Activated CD4-positive, alpha-beta T cell treated with anti-CD3 and anti-CD28 coated beads, Interleukin-2, amount 10 ng/mL, durations not matched to agents 24 days and 14 days (primary cell): Measurements from ENCODE around the gene STARD4. TPM values are rescaled to one million over a fixed set of nuclear protein-coding genes. Genes with fewer than 3 reads are reported as not detected.

Source experiments
- DNase-seq: peaks from one replicate; pipeline ENCODE4 v3.0.0; 2022
- H3K27ac Mint-ChIP-seq: one replicate; pipeline ENCODE4 v1.8.0; 2022; ENCODE audit warnings: mild to moderate bottlenecking, mixed read lengths
- H3K27me3 Mint-ChIP-seq: one replicate; pipeline ENCODE4 v1.8.0; 2022; ENCODE audit warnings: mixed read lengths
- H3K36me3 Mint-ChIP-seq: one replicate; pipeline ENCODE4 v1.8.0; 2022; ENCODE audit warnings: low read depth, mild to moderate bottlenecking, mixed read lengths
- H3K4me1 Mint-ChIP-seq: one replicate; pipeline ENCODE4 v1.8.0; 2021; ENCODE audit warnings: mixed read lengths
- H3K4me3 Mint-ChIP-seq: one replicate; pipeline ENCODE4 v1.8.0; 2022; ENCODE audit warnings: mild to moderate bottlenecking, moderate library complexity, mixed read lengths
- H3K9me3 Mint-ChIP-seq: one replicate; pipeline ENCODE4 v1.8.0; 2021; ENCODE audit warnings: mixed read lengths
- intact Hi-C: fragments of 100-400 bp; cut with micrococcal nuclease; formaldehyde crosslinking; loops from one replicate; pipeline ENCODE4 v1.15.1; 2023
- total RNA-seq: library from RNA; stranded (reverse); gene quantifications from 2 replicates; pipeline ENCODE4 v1.2.3, GENCODE V29; 2022

The STARD4 gene
- total RNA-seq, 1 donor from 2014 or later: 122 TPM

DNA sequence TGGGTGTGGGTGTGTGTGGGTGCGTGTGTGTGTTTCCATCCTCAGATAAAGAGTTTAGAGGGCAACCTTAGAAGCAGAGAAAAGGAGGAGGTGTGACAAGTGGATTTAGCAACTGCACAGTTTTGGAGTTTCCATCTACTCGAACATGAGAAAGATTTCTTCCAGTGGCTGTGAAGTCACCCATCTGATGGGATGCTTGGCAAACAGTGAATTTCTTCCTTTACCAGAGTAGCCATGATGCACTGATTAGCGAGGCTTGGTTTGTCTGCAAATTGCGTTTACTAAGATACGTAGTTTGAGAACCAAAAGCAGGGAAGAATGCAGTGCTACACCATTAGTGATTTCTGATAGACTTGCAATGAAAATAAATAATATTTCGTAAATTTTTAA, 791 bp upstream of the STARD4 start:
- Mint-ChIP-seq H3K4me3 (peak overlapping the region; percentile 99), H3K36me3 (peaks cover 25% of the 10 kb centered on the region), H3K9me3 (no peaks in the 10 kb centered on the region), H3K4me1 (peaks cover 51% of the 10 kb centered on the region), H3K27me3 (no peaks in the 10 kb centered on the region), H3K27ac (peak overlapping the region; percentile 99)
- intact Hi-C loops: loop anchor here (1.0 to 5.0 kb wide), 7 partner anchors 17 to 776 kb away; partner anchors contain the start of gene SLC25A46
- no peak for DNase-seq

GRCh38 chr5:111511831-111512374, 432 bp downstream of the STARD4 start:
- H3K4me3 Mint-ChIP-seq: peak overlapping the region; percentile 99
- no peaks in the 10 kb centered on the region for H3K9me3 Mint-ChIP-seq
- H3K4me1 Mint-ChIP-seq: peaks cover 55% of the 10 kb centered on the region
- no peak for DNase-seq
- peak overlapping the region; percentile 99 for H3K27ac Mint-ChIP-seq
- H3K36me3 Mint-ChIP-seq: peaks cover 34% of the 10 kb centered on the region
- no peaks in the 10 kb centered on the region for H3K27me3 Mint-ChIP-seq
- intact Hi-C loops: loop anchor here (1.0 to 5.0 kb wide), 9 partner anchors 39 to 775 kb away; partner anchors contain the start of genes NREP and SLC25A46

DNA sequence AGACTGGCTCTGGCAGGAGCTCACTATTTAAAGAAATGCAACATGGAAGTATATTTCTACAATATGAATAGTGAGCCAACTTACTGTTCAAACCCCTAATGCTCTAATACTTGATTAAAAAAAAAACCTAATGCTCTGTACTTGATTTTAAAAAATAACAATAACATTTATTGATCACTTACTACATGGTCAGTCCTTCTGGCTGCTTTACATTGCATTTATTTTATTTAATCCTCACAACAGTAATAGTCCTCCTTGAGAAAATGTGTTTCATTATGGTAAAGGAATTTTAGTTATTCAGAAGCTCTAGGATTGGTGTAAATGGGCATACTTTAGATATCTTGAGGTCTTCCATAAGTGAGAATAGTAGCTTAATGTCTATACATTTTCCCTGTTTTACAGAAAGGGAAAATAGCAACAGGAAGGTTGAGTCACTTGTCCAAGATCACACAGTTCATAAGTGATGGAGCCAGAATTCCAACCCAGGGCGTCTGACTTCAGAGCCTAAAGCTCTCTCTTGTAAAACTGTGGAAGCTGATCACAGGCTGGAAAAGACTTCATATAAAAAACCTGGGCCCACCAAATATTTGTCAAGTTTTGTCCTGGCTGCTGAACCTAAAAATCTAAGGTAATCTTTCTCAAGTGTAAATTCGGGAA, 1.0 kb downstream of the STARD4 start:
- peaks cover 38% of the 10 kb centered on the region for H3K36me3 Mint-ChIP-seq
- H3K4me1 Mint-ChIP-seq: peaks cover 52% of the 10 kb centered on the region

DNA sequence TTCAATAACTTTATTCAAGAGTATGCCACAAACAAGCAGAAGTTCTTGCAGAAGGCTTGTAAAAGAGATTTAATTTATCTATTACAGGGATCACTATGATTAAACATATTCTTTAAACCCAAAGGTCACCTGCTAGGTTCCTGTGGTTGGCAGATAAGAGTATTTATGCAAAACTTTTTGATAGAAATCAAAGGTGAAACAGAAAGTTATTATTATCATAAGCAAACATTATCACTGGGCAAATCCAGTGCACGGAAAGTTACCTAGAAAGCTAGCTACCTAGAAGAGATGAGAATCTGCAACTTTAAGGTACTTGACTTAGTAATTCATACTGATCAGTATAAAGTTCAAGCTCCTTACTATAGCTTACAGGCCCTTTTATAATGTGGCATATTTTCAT, 3.2 kb downstream of the STARD4 start:
- intact Hi-C loops: no loop called here
- H3K4me3 Mint-ChIP-seq: peak overlapping the region; percentile 99
- peak overlapping the region; percentile 17 for H3K27ac Mint-ChIP-seq
- no peaks in the 10 kb centered on the region for H3K27me3 Mint-ChIP-seq
- no peak for DNase-seq
- peaks cover 53% of the 10 kb centered on the region for H3K4me1 Mint-ChIP-seq
- H3K9me3 Mint-ChIP-seq: no peaks in the 10 kb centered on the region
- H3K36me3 Mint-ChIP-seq: peaks cover 50% of the 10 kb centered on the region

More for the DNA sequence above, 1.0 kb downstream of the STARD4 start:
- peak overlapping the region; percentile 99 for H3K4me3 Mint-ChIP-seq
- no peak for DNase-seq
- H3K9me3 Mint-ChIP-seq: no peaks in the 10 kb centered on the region
- no peaks in the 10 kb centered on the region for H3K27me3 Mint-ChIP-seq
- H3K27ac Mint-ChIP-seq: peak overlapping the region; percentile 99
- intact Hi-C loops: loop anchor here (5.0 kb wide), 3 partner anchors 354 to 774 kb away; partner anchors contain the start of gene SLC25A46

DNA sequence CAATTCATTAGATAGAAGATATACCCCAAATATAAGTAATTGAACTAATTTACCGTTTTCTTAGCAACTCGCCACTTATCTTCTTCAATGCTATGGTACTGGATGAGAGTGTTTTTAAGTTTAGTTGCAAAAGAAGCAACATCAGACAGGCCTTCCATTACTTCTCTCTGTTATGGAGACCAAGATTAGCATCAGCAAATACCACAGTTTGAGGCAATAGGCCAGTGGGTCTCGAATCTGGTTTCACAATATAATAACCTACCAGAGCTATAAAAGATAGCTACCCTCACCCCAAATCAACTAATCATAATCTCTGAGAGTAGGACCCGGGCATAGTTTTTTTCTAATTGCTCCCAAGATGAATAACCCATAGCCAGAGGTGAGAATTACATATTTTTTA, 5.1 kb downstream of the STARD4 start:
- no peaks in the 10 kb centered on the region for H3K27me3 Mint-ChIP-seq
- H3K9me3 Mint-ChIP-seq: no peaks in the 10 kb centered on the region
- no peak for DNase-seq
- peak overlapping the region; percentile 64 for H3K4me3 Mint-ChIP-seq
- peaks cover 56% of the 10 kb centered on the region for H3K36me3 Mint-ChIP-seq
- H3K27ac Mint-ChIP-seq: no peak overlapping the region
- intact Hi-C loops: no loop called here
- peaks cover 45% of the 10 kb centered on the region for H3K4me1 Mint-ChIP-seq

- Mint-ChIP-seq H3K4me1 (peaks cover 40% of the 10 kb centered on the region), H3K9me3 (no peaks in the 10 kb centered on the region), H3K27ac (no peak overlapping the region), H3K36me3 (peaks cover 56% of the 10 kb centered on the region), H3K4me3 (no peak overlapping the region), H3K27me3 (no peaks in the 10 kb centered on the region)
- DNase-seq: no peak
- intact Hi-C loops: no loop called here
Measured at GRCh38 chr5:111505096-111505495, 7.2 kb downstream of the STARD4 start.

DNA sequence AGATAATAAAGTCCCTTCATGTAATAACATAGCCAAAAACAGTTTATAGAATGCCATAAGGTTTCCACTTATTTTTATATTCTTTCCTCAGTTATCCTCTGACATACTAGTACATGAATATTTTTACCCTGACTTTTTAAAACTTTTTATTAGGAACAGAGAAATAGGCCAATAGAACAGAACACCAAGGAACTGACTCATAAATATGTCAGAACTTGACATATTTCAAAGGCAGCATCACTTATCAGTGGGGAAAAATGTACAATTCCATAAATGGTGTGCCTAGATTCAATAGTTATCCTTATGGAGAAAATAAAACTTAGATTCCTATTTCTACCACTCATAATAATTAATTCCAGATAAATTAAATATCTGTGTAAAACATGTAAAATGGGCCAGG, 9.4 kb downstream of the STARD4 start:
- H3K27me3 Mint-ChIP-seq: no peaks in the 10 kb centered on the region
- no peak for DNase-seq
- H3K4me1 Mint-ChIP-seq: peaks cover 43% of the 10 kb centered on the region
- H3K27ac Mint-ChIP-seq: no peak overlapping the region
- peaks cover 66% of the 10 kb centered on the region for H3K36me3 Mint-ChIP-seq
- intact Hi-C loops: no loop called here
- no peak overlapping the region for H3K4me3 Mint-ChIP-seq
- H3K9me3 Mint-ChIP-seq: no peaks in the 10 kb centered on the region

DNA sequence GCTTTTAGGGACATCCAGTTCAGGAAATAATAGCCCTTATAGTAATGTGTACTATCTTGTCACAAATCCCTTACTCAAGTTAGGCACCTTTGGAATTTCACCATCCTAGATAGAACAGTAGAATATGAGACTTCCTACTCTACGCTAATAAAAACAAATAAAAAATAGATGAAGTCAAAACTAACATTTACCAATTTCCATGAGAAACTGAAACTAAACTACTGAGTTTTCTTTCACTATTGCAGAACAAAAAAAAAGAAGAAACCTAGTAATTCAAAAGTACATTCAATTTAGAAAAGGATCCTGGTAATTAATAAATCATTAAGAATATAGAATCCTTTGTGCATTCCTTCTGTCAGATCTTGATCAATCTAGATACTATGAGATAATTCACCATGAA, 14.0 kb downstream of the STARD4 start:
- H3K4me3 Mint-ChIP-seq: peak overlapping the region; percentile 30
- no peaks in the 10 kb centered on the region for H3K27me3 Mint-ChIP-seq
- intact Hi-C loops: no loop called here
- peak overlapping the region; percentile 58 for H3K27ac Mint-ChIP-seq
- no peak for DNase-seq
- H3K36me3 Mint-ChIP-seq: peaks cover 64% of the 10 kb centered on the region
- H3K9me3 Mint-ChIP-seq: peaks cover 3% of the 10 kb centered on the region
- H3K4me1 Mint-ChIP-seq: peaks cover 27% of the 10 kb centered on the region

DNA sequence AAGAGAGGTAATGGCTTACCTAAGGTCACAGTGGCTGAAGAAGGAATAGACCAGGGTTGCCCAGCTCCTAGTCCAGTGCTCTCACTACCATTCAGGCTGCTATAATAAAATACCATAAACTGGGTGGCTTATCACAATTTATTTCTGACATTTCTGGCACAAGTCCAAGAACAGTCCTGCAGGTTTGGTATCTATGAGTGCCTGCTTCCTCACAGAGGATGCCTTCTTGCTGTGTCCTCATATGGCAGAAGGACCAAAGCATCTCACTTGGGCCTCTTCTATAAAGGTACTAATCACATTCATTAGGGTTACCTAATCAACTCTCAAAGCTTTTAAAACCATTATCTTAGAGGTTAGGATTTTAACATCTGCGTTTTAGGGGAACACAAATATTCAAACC, 17.2 kb downstream of the STARD4 start:
- Mint-ChIP-seq H3K4me1 (peaks cover 31% of the 10 kb centered on the region), H3K27ac (peak overlapping the region; percentile 25)

GRCh38 chr5:111494355-111494999, 17.9 kb downstream of the STARD4 start:
- peaks cover 3% of the 10 kb centered on the region for H3K9me3 Mint-ChIP-seq
- no peak overlapping the region for H3K4me3 Mint-ChIP-seq
- H3K4me1 Mint-ChIP-seq: peaks cover 27% of the 10 kb centered on the region
- intact Hi-C loops: no loop called here
- peak overlapping the region; percentile 73 for H3K27ac Mint-ChIP-seq
- H3K36me3 Mint-ChIP-seq: peaks cover 59% of the 10 kb centered on the region
- no peaks in the 10 kb centered on the region for H3K27me3 Mint-ChIP-seq
- DNase-seq: no peak

More for the DNA sequence above, 17.2 kb downstream of the STARD4 start:
- Mint-ChIP-seq H3K27me3 (no peaks in the 10 kb centered on the region), H3K4me3 (no peak overlapping the region), H3K36me3 (peaks cover 59% of the 10 kb centered on the region), H3K9me3 (peaks cover 3% of the 10 kb centered on the region)
- intact Hi-C loops: no loop called here
- no peak for DNase-seq

DNA sequence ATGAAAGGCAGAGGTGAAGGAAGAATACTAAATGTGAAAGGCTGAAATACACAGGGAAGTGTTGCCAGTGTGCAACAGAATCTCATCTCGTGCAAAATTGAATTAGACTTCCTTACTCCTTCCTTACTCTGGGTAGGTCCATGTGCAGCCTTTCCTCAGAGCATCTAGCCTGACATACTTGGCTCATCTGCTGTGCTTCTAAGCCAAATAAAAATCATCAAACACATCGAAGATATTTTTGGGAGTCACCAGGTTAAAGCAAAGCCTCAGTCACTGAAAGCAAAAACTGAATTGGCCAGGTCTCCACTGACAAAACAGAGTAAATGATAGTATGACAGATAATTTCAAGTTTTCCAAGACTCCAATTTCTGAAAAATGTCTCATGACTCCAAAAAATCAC, 19.3 kb downstream of the STARD4 start:
- DNase-seq: no peak
- H3K9me3 Mint-ChIP-seq: peaks cover 3% of the 10 kb centered on the region
- intact Hi-C loops: no loop called here
- H3K4me3 Mint-ChIP-seq: no peak overlapping the region
- H3K27me3 Mint-ChIP-seq: no peaks in the 10 kb centered on the region
- H3K36me3 Mint-ChIP-seq: peaks cover 50% of the 10 kb centered on the region
- peak overlapping the region; percentile 69 for H3K27ac Mint-ChIP-seq
- peaks cover 16% of the 10 kb centered on the region for H3K4me1 Mint-ChIP-seq

GRCh38 chr5:111488353-111488752, 24.0 kb downstream of the STARD4 start:
- no peak overlapping the region for H3K27ac Mint-ChIP-seq
- peaks cover 7% of the 10 kb centered on the region for H3K9me3 Mint-ChIP-seq
- intact Hi-C loops: no loop called here
- H3K36me3 Mint-ChIP-seq: peaks cover 45% of the 10 kb centered on the region
- DNase-seq: no peak
- no peak overlapping the region for H3K4me3 Mint-ChIP-seq
- no peaks in the 10 kb centered on the region for H3K27me3 Mint-ChIP-seq
- H3K4me1 Mint-ChIP-seq: peaks cover 12% of the 10 kb centered on the region

GRCh38 chr5:111486926-111487325, 25.4 kb downstream of the STARD4 start:
- peaks cover 7% of the 10 kb centered on the region for H3K9me3 Mint-ChIP-seq
- intact Hi-C loops: no loop called here
- no peak overlapping the region for H3K4me3 Mint-ChIP-seq
- no peak for DNase-seq
- peaks cover 7% of the 10 kb centered on the region for H3K4me1 Mint-ChIP-seq
- no peaks in the 10 kb centered on the region for H3K27me3 Mint-ChIP-seq
- H3K27ac Mint-ChIP-seq: no peak overlapping the region
- H3K36me3 Mint-ChIP-seq: peaks cover 45% of the 10 kb centered on the region

- no peak for DNase-seq
- no peaks in the 10 kb centered on the region for H3K27me3 Mint-ChIP-seq
- H3K9me3 Mint-ChIP-seq: peaks cover 7% of the 10 kb centered on the region
- peaks cover 48% of the 10 kb centered on the region for H3K36me3 Mint-ChIP-seq
- no peak overlapping the region for H3K27ac Mint-ChIP-seq
- H3K4me1 Mint-ChIP-seq: peaks cover 7% of the 10 kb centered on the region
- no peak overlapping the region for H3K4me3 Mint-ChIP-seq
- intact Hi-C loops: no loop called here
Measured at GRCh38 chr5:111486055-111486454, 26.3 kb downstream of the STARD4 start.
